Activated CD4-positive, alpha-beta T cell treated with anti-CD3 and anti-CD28 coated beads for 24 hours (primary cell): ENCODE data around the gene ATP1A2.
"Not testable (repeated sequence)": the region's sequence is repeated elsewhere in the genome, so short reads cannot be mapped to it uniquely, and the experiment has no call there.

Experiments used
- DNase-seq, 2 donors: peaks; one replicate each; pipeline ENCODE4 v3.0.0-alpha.2; 2020; ENCODE audit warnings: low read depth in 2 of 2

ATP1A2 gene

DNA sequence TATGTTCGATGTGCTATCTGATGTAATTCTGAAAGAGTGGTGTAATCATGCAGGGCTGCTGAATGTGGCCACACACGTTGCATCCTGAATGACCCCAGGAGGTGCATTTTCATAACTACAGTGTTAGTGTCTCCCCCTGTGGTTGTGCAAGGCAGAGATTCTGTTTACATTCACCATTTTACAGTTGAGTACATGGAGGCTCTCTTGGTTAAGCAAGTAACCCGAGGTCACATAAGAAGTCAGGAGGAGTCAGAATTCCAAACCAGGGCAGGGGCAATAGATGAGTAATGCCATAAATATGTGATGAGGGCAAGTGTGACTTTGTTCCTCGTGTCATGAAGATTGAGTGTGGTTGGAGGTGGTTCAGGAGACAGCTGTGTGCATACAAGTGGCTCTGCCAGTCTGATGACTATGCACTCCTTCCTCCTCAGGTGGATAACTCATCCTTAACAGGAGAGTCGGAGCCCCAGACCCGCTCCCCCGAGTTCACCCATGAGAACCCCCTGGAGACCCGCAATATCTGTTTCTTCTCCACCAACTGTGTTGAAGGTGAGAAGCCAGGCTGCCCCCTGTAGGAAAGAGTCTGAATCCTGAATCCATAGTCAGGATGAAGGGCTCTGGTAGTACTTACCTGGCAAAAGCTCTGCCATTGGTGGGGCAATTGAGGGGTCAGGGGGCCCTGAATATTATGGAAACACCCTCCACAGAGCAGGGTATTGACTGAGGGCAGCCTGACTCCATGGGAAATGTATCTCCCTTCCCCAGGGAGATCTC lies 9.3 kb downstream of the ATP1A2 start:
- DNase-seq = no peak

GRCh38 chr1:160125746-160126145 lies 10.2 kb downstream of the ATP1A2 start:
- no peak for DNase-seq

GRCh38 chr1:160126342-160126741 lies 10.8 kb downstream of the ATP1A2 start:
- not testable (repeated sequence) for DNase-seq

DNA sequence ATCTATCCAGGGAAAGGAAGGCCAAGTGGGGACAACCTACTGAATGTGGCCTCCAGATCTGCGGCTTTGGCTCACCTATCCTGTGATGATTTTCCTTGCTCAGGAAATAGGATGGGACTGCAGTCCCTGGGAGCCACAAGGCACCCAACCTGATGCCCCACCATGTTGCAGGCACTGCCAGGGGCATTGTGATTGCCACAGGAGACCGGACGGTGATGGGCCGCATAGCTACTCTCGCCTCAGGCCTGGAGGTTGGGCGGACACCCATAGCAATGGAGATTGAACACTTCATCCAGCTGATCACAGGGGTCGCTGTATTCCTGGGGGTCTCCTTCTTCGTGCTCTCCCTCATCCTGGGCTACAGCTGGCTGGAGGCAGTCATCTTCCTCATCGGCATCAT lies 11.8 kb downstream of the ATP1A2 start:
- no peak for DNase-seq

GRCh38 chr1:160127865-160128523 lies 12.4 kb downstream of the ATP1A2 start:
- no peak for DNase-seq

- no peak for DNase-seq
Measured at GRCh38 chr1:160128636-160129035, 13.1 kb downstream of the ATP1A2 start.

DNA sequence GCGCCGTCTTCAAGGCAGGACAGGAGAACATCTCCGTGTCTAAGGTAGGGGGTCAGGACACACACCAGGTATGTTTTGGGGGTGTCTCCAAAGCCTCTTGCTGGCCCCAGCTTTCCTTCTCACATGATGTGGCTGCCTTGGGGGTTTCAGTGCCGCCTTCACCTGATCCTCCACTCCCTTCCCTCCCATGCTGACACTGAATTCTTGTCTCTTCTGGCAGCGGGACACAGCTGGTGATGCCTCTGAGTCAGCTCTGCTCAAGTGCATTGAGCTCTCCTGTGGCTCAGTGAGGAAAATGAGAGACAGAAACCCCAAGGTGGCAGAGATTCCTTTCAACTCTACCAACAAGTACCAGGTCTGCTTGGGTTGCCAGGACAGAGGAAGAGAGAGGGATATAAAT lies 13.5 kb downstream of the ATP1A2 start:
- no peak for DNase-seq

DNA sequence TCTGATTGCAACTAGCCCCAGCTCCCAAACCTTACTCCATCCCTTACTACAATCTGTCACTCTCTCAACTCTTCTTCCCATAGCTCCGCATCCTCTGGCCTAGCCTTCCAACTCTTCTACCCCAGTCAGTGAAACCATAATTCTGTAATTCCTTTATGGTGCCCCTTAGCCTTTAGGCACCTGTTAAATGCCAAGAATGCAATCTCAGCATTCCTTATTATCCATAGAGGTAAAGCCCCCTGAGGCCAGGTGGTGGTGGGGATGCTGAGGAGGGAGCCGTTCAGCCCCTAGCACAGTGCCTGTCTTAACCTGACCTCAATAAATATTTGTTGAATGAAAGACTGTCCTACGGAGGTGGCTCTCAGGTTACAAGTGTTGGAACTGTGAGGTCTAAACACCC lies 14.0 kb downstream of the ATP1A2 start:
- DNase-seq = no peak

DNA sequence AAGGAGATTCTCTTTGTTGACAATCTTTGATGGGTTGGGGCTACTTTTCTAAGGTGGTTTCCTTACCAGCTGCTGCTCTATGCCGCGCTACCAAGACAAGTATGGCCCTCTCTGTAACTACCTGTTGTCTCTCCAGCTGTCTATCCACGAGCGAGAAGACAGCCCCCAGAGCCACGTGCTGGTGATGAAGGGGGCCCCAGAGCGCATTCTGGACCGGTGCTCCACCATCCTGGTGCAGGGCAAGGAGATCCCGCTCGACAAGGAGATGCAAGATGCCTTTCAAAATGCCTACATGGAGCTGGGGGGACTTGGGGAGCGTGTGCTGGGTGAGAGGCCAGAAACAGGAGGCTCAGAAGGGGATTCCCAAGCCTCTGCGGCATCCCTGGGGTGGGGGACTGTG lies 14.4 kb downstream of the ATP1A2 start:
- DNase-seq = no peak

- no peak for DNase-seq
Measured at GRCh38 chr1:160130486-160130885, 14.9 kb downstream of the ATP1A2 start.

DNA sequence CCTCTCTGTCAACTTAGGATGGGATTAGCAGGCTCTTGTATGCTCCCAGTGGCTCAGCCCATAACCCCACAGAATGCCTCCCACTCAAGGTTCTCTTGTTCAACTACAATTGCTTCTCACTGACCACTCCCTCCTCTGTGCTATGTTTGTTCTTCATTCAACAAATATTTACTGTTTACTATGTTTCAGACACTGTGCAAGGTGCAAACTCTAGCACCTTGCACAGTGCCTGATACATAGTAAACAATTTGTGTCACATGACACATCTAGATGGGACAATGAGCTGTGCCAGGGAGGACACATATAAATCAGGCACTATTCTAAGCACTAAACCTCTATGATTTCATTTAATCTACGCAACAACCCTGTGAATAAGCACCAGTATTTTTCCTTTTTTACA lies 15.4 kb downstream of the ATP1A2 start:
- no peak for DNase-seq

- no peak for DNase-seq
Measured at GRCh38 chr1:160131803-160132565, 16.4 kb downstream of the ATP1A2 start.

GRCh38 chr1:160133990-160134770 lies 18.6 kb downstream of the ATP1A2 start:
- no peak for DNase-seq

GRCh38 chr1:160134791-160135572 lies 19.4 kb downstream of the ATP1A2 start:
- no peak for DNase-seq

DNA sequence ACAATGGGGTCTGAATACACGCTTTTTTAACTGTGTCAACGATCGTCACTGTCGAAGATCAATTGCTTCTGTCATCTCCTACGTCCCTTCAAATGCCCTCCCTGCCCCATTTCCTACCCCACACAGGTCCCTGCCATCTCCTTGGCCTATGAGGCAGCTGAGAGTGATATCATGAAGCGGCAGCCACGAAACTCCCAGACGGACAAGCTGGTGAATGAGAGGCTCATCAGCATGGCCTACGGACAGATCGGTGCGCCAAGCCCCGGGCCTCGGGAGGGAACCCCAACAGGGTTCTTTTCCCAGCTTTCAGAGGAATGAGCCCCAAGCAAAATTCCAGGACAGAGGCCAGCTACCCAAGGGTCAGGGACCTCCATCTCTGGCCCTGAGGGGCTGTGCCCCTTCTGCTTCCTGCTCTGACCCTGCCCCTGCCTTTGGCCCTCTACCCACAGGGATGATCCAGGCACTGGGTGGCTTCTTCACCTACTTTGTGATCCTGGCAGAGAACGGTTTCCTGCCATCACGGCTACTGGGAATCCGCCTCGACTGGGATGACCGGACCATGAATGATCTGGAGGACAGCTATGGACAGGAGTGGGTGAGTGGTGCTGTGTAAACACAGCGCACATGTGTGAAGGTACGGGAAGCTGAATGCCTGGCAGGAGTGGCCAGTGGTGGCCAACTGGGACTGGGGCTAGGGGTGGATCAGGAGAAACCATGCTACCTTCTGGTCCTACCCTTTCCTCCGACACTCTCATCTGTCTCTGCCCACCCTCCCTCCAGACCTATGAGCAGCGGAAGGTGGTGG lies 20.8 kb downstream of the ATP1A2 start:
- DNase-seq = no peak

- no peak for DNase-seq
Measured at GRCh38 chr1:160136926-160137200, 21.3 kb downstream of the ATP1A2 start.

DNA sequence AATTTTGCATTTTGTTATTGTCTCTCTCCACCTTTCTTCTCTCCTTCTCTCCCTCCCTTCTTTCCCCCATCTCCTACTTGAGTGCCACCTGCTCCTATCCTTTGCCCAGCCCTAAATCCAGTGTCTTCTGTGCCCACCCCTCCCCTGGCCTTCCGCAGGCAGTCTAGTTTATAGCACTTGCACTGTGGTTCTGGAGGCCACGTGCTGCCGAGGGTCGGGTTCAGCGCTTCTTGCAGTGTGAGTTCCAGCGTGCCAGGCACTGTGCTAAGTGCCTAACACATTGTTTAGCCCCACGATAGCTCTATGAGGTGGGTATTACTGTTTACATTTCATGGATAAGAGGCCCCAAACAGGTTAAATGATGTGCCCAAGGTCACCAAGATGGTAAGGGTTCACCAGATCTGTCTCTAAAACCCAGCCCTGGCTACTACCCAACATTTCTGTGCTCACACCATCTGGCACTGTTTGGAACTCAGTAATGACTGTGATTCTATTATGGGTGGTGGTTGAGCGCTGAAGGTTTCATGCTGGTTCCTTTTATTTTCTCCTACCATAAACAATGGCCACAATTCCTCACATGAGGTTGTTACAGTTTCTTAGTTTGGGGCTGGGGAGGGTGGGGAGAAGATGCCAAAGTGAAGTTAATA lies 21.8 kb downstream of the ATP1A2 start:
- no peak for DNase-seq

GRCh38 chr1:160139840-160140239 lies 24.3 kb downstream of the ATP1A2 start:
- no peak for DNase-seq

GRCh38 chr1:160143695-160144094 lies 28.1 kb downstream of the ATP1A2 start:
- DNase-seq = no peak

DNA sequence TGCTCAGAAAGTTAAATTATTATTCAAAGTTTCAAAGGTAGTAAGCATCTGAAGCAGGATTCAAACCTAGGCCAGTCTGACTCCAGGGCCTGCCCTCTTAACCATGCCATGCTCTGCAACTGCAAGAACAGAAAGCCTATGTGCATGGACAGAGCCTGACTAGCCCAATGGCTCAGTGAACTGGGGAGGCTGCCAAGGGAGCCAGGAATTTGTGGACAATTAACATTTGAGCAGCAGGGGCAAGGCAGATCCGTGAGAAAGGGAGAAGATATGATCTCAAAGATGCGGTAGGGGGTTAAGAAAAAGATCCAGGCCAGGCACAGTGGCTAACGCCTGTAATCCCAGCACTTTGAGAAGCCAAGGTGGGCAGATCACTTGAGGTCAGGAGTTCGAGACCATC lies 29.4 kb downstream of the ATP1A2 start:
- no peak for DNase-seq
